Fibroblast of skin of right biceps (primary cell): ENCODE measurements around the gene COMMD7.
A peak's percentile ranks its signal among the peaks of the same experiment; 100 is the strongest.

Source experiments
- DNase-seq: peaks from one replicate; pipeline ENCODE4 v3.0.0-alpha.2; 2013

COMMD7 gene

DNA sequence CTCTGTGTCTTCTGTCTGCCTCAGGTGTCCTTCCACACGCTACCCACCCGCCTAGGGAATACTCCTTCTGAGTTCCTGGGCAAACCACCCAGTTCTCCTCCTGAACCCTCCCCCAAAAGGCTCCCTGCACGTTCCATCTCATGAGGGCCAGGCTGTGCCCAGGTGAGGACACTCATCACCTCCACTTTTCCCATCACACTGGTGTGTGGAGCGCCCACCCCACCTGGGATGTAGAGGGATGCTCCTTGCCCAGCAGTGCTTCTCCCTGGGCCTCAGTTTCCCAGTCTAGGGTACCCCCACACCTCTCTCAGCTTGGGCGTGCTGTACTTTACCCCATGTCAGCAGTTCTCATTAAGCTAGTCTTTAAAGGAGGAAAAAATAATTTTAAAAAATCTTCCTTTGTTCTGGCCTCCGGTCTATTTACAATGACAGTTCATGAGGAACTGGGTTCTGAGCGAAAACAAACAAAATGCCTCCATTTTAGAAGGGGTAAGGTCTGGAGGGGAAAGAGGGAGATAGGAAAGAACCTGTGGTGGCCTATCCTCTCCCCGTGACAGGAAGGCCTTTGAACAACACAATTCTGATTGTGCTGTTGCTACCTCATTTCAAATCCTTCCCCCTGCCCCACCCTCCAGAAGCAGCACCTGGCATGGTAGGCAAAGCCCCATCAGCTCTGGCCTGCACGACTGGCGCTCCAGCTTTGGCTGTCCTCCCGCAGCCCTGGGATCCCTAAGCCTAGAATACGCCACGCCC is 67.9 kb downstream of the COMMD7 start:
- DNase-seq: no peak

DNA sequence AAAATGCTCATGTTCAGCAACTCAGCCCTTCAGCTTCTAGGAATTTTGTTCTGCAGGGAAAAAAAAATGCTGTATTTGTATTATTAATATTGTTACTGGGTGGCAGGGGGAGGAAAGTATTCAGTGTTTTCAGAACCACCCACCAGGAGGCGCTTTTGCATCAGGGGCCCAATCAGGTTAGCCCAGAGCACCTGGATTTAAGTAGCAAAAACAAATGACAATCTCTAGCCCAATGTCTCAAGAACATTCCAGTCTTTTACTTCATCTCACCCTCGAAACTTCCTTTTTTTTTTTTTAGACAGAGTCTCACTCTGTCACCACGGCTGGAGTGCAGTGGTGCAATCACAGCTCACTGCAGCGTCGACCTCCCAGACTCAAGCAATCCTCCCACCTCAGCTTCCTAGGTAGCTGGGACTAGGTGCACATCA is 68.9 kb downstream of the COMMD7 start:
- DNase-seq: peak; percentile 53

DNA sequence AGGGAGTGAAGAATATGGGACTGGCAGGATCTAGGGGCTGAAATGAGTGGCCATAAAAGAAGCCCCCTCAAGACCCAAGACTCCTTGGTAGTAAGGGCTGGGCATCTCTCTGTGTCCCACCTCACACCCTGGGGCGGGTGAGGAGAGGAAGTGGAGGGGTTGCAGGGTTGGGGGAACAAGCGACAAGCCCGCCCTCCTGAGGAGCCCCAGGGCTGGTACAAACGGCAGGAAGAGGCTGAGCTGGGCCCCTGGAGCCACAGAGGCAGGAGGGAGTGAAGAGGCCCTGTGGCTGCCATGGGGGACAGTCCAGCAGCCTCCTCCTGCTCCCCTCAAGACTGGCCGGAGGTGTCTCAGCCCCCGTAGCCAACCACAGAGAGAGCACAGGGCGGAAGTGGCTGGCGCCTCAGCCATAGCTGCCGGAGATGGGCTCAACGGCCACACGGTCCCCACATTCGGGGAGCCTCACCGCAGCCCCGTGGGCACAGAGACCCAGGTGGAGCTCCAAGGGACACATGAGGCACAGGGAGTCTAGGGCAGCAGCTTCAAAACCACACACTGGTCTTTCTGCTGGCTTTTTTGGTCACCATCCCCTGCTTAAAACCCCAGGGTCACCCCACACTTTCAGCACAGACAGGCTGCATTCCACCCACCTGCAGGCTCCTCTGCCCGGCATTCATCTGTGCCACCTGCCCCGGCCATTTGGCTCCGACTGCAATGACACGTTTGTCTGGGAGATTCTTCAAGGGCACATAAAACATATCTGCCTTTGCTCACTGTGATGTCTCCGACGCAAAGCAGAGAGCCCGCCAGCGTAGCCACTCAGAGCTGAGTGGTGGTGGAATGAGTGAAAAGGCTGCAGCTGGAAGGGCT is 70.0 kb downstream of the COMMD7 start:
- DNase-seq: no peak

DNA sequence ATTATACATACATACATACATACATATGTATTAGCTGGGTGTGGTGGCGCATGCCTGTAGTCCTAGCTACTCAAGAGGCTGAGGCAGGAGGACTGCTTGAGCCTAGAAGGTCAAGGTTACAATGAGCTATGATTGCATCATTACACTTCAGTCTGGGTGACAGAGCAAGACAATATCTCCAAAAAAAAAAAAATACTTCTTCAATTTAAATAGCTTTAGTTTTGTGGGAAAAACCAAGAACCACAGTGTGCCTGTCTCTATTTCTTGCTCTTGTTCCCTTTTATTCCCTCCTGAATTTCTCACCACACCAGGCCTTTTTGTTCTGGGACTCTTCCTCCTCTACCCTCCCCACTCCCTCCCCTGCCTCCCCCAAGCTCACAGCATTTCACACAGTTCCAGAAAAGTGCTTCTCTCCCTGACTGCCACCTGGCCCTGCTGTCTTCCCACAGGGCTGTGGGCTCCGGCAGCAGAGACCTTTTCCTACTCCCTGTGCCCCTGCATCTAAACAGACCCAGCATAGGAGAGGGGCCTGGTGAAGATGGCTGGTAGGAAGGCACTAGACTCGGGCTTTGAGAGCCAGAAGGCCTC is 70.8 kb downstream of the COMMD7 start:
- DNase-seq: no peak

DNA sequence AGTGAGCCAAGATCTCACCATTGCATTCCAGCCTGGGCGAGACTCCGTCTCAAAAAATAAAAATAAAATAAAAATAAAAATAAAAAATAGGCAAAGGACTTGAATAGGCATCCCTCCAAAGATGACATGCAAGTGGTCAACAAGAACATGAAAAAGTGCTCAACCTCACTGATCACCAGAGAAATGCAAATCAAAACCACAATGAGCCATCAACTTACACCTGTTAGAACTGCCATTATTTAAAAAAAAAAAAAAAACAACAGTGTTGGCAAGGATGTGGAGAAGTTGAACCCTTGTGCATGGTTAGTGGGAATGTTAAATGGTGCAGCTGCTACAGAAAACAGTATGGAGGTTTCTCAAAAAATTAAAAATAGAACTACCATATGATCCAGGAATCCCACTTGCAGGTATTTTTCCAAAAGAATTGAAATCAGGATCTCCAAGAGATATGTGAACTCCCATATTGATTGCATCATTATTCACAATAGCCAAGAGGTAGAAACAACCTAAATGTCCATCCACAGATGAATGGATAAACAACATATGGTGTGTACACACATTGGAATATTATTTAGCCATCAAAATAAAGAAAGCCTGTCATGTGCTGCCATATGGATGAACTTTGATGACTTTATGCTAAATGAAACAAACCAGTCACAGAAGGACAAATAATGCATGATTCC is 72.4 kb downstream of the COMMD7 start:
- no peak for DNase-seq

DNA sequence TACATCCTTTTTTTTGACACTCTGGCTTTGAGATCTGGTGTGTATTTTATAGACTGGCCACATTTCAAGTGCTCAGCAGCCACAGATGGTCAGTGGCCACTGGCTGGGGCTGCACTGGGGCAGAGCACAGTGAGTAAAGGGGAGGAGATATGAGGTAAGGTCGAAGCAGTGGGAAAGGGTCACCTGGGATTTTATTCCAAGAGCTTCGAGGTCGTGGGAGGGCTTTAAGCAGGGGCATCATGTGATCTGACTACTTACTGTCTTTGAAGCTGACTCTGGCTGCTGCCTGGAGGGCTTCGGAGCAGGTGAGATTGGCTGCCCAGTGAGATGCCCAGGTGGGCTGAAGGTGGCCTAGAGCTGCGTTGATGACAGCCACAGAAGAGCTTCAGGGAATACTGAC is 76.2 kb downstream of the COMMD7 start:
- no peak for DNase-seq

DNA sequence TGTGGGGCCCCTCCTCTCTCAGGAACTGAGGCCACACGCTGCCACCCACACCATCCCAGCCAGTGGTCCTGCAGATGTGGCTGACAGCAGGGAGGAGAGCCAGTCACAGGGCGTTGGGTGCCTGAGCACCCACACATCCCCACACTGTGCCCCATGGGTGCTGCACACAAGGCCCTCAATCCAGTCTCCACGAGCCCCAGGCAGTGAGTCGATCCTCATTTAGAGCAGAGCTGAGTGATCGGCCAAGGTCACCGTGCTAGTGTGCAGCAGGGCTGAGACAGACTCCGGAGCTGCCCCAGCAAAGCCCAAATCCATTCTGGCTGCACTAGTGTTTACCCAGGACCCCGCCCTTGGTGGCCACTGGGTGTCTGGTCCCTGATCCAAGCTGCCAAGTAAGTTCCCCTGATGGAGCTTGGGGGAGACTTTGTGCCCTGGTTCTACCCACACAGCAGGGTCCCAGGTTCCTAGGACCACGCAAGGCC is 78.5 kb downstream of the COMMD7 start:
- DNase-seq: no peak

DNA sequence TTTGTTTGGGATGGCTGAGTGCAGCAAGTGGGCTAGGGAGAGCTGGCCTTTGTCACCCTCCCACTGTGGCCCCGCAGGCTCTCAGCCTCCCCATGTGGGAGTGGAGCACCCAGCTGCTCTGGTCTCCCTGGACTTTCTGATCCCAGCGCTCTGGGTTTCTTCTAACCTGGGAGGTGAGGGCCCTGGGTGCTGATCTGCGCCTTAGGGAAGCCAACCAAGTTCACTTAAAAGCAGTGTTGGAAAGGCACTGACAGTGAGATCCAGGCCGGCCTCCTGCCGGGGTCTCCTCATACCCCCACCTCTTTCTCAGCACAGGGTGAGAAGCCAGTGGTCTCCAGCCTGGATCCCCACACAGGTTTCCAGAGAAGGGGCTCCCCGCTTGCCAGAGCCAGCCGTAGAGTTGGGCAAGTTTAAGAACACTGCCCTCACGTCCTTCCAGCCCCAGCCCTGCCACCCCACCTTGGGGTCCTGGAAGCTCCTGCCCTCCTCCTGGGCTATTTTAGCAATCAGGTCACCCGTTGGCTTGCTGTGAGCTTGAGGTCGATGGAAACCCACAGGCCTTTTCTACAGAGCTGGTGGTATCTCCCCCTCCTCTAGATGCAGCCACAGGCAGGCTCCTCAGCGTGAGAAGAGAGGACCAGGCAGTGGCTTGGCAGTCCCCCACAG is 79.1 kb downstream of the COMMD7 start:
- DNase-seq: no peak

DNA sequence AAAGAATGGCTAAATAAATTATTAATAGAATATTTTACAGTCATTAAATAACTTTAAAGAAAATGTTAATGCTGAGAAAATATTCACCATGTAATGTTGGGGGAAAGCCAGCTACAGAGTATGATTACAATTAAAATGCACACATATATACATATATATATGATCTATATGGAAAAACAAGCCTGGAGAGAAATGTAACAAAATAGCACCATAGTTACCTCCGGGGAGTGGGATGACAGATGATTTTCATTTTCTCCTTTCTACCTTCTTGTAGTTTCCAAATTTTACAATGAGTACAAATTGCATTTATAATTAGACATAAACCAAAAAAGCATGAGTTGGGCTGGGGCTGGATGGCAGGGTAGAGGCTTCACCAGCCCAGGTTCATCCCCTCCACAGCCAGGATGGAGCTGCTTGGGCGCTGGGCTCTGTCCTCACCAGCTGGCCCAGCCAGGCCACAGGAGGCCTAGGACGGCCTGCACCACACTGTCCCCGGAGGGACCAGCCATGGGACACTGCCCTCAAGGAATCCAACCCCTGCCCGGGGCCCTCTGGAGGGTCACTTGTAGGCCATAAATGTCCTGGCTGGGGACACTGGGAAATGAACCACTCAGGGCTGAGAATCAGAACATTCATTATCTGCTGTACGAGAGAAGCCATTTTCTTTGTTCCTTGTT is 79.8 kb downstream of the COMMD7 start:
- no peak for DNase-seq

DNA sequence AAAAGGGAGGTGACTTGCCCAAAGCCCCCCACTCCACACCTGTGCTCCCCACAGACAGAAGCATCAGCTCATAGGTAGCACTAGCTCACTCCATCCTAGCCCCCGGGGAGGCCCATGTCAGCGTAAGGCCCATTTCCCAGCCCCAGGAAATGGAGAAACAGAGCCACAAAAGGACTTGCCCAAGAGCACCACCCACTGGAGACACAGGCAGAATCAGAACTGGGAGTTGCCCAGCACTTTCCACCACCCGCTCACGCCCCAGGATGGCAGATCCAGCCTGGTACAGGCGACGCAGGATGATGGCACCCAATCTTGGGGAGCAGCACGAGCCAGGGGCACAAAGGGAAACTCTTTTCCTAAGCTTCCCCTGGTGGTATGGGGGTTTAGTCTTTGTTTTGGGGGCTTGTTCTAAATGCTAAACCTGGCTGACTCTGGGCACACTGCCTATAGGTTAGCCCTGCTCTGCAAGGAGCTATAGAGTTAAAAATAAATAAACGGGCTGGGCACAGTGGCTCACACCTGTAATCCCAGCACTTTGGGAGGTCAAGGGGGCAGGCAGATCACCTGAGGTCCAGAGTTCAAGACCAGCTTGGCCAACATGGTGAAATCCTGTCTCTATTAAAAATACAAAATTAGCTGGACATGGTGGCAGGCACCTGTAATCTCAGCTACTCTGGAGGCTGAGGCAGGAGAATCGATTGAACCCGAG is 81.3 kb downstream of the COMMD7 start:
- no peak for DNase-seq

DNA sequence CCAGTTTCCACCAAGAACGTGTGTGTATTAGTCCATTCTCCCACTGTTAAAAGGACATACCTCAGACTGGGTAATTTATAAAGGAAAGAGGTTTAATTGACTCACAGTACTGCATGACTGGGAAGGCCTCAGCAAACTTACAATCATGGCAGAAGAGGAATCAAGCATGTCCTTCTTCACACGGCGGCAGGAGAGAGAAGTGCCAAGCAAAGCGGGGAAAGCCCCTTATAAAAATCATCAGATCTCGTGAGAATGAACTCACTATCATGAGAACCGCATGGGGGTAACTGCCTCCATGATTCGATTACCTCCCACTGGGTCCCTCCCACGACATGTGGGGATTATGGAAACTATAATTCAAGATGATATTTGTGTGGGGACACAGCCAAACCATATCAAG is 82.6 kb downstream of the COMMD7 start:
- no peak for DNase-seq

DNA sequence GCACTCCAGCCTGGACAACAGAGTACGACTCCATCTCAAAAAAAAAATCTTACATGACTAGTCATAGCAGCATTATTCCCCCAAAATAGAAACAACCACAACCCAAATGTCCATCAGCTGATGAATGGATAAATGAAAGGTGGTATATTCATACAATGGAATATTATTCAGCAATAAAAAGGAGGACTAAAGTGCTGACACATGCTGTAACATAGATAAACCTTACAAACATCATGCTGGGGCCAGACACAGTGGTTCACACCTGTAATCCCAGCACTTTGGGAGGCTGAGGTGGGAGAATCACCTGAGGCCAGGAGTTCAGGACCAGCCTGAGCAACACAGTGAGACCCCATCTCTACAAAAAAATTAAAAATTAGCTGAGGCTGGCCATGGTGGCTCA is 86.4 kb downstream of the COMMD7 start:
- DNase-seq: no peak

DNA sequence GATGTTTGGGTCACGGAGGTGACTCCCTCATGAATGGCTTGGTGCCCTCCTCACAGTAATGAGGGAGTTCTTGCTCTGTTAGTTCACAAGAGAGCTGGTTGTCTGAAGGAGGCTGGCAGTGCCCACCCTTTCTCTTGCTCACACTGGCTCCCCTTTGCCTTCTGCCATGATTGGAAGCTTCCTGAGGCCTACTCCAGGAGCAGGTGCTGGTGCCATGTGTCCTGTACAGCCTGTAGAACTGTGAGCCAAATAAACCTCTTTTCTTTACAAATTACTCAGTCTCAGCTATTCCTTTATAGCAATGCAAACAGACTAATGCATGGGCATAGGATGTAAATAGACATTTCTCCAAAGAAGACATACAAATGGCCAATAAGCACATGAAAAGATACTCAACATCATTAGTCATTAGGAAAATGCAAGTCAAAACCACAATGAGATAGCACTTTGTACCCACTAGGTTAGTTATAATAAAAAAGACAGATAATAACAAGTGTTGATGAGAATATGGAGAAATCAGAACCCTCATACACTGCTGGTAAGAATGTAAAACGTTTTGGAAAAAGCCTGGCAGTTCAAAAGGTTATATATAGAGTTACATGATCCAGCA is 87.3 kb downstream of the COMMD7 start:
- DNase-seq: no peak

DNA sequence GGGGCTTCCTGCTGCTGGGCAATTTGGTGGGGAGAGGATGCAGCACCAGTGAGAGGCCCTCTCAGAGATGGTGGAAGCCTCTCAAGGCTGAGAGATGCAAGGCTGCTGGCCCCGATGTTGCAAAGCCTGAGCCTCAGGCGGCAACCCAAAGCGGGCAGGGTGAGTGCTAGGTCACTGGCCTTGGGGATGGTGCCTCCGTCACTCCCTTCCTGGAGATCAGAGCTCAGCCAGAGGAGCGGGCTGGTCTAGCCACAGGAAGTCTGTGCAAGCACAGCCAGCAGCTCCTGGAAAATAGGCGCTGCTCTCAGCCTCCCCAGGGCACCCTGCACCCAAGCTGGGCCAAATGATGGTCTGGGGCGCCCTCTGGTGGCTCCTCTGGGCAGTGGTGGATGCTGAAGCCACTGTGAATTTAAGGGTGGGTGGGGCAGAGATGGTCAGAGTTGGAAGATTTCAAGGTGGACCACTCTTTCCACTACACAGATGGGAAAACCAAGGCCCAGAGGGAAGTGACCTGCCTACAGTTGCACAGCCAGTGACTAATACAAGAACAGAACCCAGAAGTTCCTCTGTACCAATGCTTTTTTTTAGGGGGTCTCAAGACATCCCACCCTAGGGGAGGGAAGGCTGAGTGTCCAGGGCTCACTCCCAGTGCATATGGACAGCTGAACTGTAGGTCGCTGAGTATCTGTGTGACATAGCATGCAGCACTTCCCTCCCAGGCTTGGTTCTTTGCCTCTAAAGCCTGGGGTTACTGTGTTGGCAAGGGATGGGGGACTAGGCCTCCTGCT is 90.3 kb downstream of the COMMD7 start:
- DNase-seq: peak; percentile 72
